Vein endothelial cell (primary cell): ENCODE measurements around the gene LRRC71. TPM values are rescaled to one million over a fixed set of nuclear protein-coding genes. Genes with fewer than 3 reads are reported as not detected.

Experiments
- small RNA-seq: library from RNA; depleted of rRNA; stranded (forward); fragments of <200 nt; gene quantifications from one replicate; pipeline ENCODE3, GENCODE V24; 2012
- total RNA-seq: library from RNA; depleted of rRNA; stranded (reverse); fragments of >200 nt; gene quantifications from 2 replicates; pipeline ENCODE4 v1.2.3, GENCODE V29; 2012

Gene LRRC71
- 0.19 and 0.33 TPM in 2 replicates for total RNA-seq

GRCh38 chr1:156920233-156921052 is at the start of gene LRRC71:
Gene LRRC71, plus strand, starts transcription at chr1:156920632. Its CDS starts 172 bp downstream, at chr1:156920804.

GRCh38 chr1:156893048-156893953 is 27.1 kb upstream of the LRRC71 start, which contains the start of gene PEAR1:
Gene PEAR1, plus strand, starts transcription at chr1:156893718. Its CDS starts 10,209 bp downstream, at chr1:156903927.

Small RNAs within 50 kb of the gene (small RNA-seq; reads per million reads assigned to genes)
- 0.13 reads per million for gene MIR765

Other genes with a start within 250 kb of the LRRC71 start
- 81.7 and 150 TPM in 2 replicates for gene NES, start 243.2 kb upstream of the LRRC71 start, total RNA-seq
- 0.65 TPM in 1 of 2 replicates, not detected in the other for gene CRABP2, start 215.0 kb upstream of the LRRC71 start, total RNA-seq
- 7.0 and 14.7 TPM in 2 replicates for gene METTL25B, start 192.2 kb upstream of the LRRC71 start, total RNA-seq
- 34.0 and 45.1 TPM in 2 replicates for gene ISG20L2, start 191.9 kb upstream of the LRRC71 start, total RNA-seq
- 29.1 and 34.1 TPM in 2 replicates for gene MRPL24, start 179.5 kb upstream of the LRRC71 start, total RNA-seq
- 214 and 234 TPM in 2 replicates for gene HDGF, start 169.0 kb upstream of the LRRC71 start, total RNA-seq
- gene PRCC, start 153.1 kb upstream of the LRRC71 start, total RNA-seq, result 26.5 and 35.3 TPM in 2 replicates
- 0.33 TPM in 1 of 2 replicates, not detected in the other for gene SH2D2A, start 103.8 kb upstream of the LRRC71 start, total RNA-seq
- gene INSRR, start 61.5 kb upstream of the LRRC71 start, total RNA-seq, result not detected in 2 replicates
- not detected in 2 replicates for gene NTRK1, start 59.8 kb upstream of the LRRC71 start, total RNA-seq
- gene PEAR1, start 26.9 kb upstream of the LRRC71 start, total RNA-seq, result 46.9 and 49.6 TPM in 2 replicates
- 32.7 and 34.0 TPM in 2 replicates for gene ARHGEF11, start 125.1 kb downstream of the LRRC71 start, total RNA-seq
- gene ETV3L, start 179.2 kb downstream of the LRRC71 start, total RNA-seq, result not detected in 2 replicates
- gene ETV3, start 217.8 kb downstream of the LRRC71 start, total RNA-seq, result 18.9 and 22.6 TPM in 2 replicates